HG02759 (cell line): ENCODE data around the gene RNU7-1.

ENCODE experiments used
- ATAC-seq: cut with Tn5 transposase; IDR thresholded peaks from one replicate; pipeline ENCODE4 v1.9.1; 2021; ENCODE audit warnings: mild to moderate bottlenecking, moderate library complexity; ENCODE audit not compliant: unreplicated experiment

The RNU7-1 gene

GRCh38 chr12:6917491-6918231 is 26.0 kb upstream of the RNU7-1 start:
- ATAC-seq, result no peak

DNA sequence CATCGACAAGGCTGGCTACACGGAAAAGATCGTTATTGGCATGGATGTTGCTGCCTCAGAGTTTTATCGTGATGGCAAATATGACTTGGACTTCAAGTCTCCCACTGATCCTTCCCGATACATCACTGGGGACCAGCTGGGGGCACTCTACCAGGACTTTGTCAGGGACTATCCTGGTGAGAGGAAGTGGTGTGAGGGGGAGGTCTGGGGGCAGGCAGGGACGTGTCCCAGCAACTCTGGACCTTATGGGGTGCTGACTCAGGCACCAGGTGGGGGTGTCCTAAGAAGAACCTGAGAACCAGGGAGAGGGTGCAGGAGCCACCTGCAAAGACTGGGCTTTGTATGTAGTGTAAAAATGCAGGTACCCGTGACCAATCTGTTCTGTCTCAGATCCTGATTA is 24.0 kb upstream of the RNU7-1 start:
- no peak for ATAC-seq

DNA sequence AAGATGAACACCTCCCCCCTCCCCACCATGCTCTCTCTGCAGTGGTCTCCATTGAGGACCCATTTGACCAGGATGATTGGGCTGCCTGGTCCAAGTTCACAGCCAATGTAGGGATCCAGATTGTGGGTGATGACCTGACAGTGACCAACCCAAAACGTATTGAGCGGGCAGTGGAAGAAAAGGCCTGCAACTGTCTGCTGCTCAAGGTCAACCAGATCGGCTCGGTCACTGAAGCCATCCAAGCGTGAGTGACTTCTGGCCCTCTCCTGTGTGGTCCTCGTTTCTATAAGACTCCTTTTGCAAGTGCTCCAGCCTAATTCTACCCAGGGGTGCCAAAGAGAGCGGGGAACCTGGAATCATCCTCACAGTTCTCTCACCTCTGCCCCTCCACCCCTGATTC is 22.1 kb upstream of the RNU7-1 start:
- ATAC-seq, result no peak

GRCh38 chr12:6921996-6922946 is 21.3 kb upstream of the RNU7-1 start:
- peak; percentile 39 for ATAC-seq

DNA sequence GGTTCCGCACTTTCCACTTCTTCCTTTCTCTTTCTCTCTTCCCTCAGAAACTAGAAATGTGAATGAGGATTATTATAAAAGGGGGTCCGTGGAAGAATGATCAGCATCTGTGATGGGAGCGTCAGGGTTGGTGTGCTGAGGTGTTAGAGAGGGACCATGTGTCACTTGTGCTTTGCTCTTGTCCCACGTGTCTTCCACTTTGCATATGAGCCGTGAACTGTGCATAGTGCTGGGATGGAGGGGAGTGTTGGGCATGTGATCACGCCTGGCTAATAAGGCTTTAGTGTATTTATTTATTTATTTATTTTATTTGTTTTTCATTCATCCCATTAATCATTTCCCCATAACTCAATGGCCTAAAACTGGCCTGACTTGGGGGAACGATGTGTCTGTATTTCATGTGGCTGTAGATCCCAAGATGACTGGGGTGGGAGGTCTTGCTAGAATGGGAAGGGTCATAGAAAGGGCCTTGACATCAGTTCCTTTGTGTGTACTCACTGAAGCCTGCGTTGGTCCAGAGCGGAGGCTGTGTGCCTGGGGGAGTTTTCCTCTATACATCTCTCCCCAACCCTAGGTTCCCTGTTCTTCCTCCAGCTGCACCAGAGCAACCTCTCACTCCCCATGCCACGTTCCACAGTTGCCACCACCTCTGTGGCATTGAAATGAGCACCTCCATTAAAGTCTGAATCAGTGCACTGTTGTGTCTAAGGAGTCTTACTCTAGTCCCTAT is 20.4 kb upstream of the RNU7-1 start:
- no peak for ATAC-seq

DNA sequence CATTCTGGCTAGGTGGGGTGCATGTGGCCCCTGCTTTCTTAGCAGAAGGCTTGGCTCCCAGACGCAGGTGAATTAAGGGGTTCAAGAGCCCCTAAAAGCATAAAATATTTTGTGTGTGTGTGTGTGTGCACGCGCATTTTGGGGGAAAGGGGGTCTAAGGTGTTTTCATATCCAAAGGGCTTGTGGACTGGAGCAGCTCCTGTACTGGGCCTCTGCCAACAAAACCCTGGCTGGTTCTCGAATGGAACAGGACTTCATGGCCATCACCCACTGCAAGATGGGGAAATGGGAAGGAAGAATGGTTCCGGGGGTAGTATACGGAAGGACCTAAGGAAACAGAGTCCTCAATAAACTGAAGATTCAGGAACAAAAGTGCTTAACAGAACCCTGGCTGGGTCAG is 19.8 kb upstream of the RNU7-1 start:
- no peak for ATAC-seq

DNA sequence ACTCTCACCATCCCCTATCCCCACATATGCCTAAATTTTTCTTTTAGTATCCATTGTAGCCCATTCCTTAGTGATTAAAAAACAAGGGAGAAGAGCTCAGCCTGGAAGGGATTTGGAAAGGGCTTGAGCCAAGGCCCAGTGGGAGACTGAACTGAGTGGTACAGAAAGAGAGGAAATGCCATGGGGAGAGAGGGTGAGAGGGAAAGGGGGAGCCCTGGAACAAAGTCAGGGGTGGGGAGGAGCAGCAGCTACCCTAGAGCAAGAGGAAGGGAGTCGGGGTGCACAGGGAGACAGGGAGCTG is 18.4 kb upstream of the RNU7-1 start:
- no peak for ATAC-seq

GRCh38 chr12:6925540-6926279 is 17.9 kb upstream of the RNU7-1 start:
- no peak for ATAC-seq

GRCh38 chr12:6927379-6928021 is 16.1 kb upstream of the RNU7-1 start, which contains the start of gene ATN1:
ATN1 (plus strand) TSS chr12:6927959; CDS start chr12:6934002, 6,043 bp downstream.
- ATAC-seq, result no peak

DNA sequence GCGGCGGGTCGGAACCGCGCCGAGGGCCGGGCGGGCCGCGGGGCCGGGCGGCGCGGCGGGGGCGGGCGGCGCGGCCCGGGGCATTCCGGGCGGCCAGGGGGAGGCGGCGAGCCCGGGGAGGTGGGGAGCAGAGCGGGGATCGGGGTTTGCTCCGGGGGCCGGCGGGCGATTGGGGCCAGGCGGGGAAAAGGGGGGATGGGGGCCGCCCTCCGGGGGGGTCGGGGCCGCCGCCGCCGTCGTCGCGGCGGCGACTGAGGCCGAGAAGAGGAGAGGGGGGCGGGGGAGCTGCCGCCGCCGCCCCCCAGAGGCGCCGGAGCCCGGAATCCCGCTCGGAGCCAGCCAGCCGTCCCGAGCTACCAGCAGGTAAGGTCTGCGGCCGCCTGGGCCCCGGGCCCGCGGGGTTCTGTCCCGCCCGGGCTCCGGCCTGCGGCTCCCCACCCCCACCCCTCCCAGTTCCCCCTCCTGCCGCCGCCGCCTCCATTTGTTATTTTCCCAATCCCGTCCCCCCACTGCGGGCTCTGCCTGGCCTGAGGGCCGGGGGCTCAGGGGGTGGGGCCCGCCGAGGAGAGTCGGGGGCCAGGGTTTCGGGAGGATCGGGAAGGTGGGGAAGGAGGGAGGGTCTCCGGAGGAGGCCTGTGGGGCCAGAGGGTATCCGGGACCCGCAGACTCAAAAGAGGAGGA is 15.5 kb upstream of the RNU7-1 start:
- ATAC-seq, result no peak

DNA sequence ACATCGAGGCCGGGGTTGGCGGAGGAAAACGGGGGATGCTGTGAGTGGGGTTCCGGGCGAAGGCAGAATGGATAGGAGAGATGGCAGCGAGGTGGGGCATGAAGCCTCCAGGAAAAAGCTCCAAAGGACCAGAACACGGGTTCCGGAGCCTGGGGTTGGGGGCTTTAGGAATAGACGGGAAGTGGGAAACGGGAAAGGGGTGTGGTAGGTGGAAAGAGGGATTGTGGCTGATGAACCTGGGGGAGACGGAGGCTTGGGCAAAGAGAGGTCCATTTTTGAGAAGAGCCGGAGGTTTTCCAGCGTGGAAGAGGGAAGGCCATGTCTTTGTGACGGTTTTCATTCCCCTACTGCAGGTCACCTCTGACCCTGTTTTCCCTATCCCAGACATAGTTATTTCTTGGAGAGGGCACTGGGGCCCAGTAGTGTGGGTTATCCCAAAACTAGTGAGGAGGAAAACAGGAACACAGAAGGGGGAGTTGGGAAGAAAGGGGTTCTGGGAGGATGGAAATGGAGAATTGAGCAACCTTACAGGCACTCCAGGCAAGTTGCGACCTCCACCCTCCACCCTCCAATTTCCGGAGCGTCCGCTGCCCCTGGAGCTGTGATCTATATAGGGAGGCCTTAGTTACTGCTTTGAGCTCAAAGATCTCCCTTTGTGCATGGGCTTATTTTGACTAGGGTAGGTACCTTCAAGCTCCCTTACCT is 14.8 kb upstream of the RNU7-1 start:
- ATAC-seq, result no peak

GRCh38 chr12:6929466-6930452 is 13.9 kb upstream of the RNU7-1 start:
- ATAC-seq, result no peak

DNA sequence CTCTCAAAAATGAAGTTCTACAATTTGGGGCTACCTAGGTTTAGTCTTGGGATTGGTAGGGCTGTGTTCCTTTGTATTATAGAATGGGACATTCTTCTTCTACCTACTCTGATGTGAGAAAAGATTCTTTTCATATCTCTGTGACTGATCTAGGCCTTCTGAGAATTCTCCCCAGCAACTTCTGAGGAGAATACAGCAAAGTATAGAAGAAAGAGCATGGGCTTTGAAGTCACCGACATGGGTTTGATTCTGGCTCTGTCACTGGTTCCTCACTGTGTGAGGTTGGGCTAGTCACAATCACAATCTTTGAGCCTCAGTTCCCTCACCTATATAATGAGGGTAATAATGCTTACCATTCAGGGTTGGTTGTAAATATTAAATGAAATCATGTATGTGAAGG is 10.8 kb upstream of the RNU7-1 start:
- no peak for ATAC-seq

GRCh38 chr12:6934110-6934509 is 9.5 kb upstream of the RNU7-1 start:
- no peak for ATAC-seq

DNA sequence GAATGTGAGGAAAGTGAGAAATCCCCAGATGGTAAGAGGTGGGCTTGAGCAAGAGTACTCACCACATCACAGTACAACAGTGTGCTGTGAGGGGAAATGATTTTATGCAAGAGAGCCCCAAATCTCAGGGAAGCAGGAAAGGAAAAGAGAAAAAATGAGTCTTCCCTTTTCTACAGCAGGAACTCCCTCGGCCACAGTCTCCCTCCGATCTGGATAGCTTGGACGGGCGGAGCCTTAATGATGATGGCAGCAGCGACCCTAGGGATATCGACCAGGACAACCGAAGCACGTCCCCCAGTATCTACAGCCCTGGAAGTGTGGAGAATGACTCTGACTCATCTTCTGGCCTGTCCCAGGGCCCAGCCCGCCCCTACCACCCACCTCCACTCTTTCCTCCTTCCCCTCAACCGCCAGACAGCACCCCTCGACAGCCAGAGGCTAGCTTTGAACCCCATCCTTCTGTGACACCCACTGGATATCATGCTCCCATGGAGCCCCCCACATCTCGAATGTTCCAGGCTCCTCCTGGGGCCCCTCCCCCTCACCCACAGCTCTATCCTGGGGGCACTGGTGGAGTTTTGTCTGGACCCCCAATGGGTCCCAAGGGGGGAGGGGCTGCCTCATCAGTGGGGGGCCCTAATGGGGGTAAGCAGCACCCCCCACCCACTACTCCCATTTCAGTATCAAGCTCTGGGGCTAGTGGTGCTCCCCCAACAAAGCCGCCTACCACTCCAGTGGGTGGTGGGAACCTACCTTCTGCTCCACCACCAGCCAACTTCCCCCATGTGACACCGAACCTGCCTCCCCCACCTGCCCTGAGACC is 8.0 kb upstream of the RNU7-1 start:
- no peak for ATAC-seq

GRCh38 chr12:6936194-6936635 is 7.4 kb upstream of the RNU7-1 start:
- ATAC-seq, result no peak
